CD4-positive, alpha-beta T cell treated with Interferon gamma for 1 hour (primary cell): Measurements from ENCODE around the gene CUBN.

ENCODE experiments used
- DNase-seq: peaks from one replicate; pipeline ENCODE4 v3.0.0-alpha.2; 2020

The CUBN gene

DNA sequence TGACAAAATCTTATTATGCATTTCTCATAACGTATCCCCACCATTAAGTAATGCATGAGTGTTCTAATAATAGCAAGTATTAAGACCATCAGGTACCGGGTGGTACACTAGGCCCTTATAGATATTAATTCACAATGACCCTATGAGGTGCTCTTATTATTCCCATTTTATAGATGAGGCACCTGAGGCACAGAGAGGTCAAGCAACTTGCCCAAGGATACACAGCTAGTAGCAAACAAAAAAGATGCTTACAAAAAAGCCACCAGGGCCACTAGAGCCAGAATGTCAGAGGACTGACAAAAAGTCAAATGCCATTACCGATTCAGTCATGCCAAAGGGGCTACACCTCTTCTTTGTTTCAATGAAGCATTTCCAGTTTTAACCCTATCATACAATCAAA, 318.3 kb downstream of the CUBN start:
- DNase-seq = no peak

DNA sequence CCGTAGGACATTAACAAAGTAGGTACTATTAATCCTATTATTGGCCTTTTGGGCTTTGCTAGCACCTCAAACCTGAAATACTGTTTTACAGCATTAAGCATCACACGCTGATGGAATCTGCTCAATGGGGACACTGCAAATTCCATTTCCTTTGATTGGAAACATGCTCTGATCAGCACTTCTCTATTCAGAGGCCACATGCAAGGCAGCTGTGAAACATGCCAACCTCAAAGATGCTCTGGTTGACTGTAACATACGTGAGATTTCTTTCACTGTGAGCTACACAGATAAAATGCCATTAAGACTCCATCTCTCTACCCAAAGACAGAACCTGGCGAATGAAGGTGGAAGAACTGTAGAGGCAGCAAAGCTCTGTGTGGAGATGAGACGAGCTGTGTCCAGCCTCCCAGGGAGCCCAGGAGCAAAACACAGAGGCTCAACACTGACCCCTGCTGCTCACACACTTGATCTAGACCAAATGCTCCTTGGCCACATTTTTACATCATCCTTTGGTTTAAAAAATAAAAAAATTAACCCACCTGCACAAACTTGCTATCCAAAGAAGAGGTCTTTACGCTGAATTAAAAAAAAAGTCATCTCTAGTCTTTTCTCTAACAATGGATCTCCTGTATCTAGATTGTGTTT, 320.4 kb downstream of the CUBN start:
- peak; percentile 23 for DNase-seq

DNA sequence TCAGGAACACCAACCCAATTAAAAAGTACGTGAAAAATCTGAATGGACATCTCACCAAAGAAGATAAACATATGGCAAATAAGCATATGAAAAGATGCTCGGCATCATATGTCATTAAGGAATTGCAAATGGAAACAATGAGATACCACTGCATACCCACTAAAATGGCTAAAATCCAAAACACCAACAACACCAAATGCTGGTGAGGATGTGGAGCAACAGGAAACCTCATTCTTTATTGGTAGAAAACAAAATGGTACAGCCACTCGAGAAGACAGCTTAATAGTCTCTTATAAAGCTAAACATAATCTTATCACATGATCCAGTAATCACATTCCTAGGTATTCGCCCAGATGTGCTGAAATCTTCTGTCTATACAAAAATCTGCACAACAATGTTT, 325.5 kb downstream of the CUBN start:
- DNase-seq = no peak

DNA sequence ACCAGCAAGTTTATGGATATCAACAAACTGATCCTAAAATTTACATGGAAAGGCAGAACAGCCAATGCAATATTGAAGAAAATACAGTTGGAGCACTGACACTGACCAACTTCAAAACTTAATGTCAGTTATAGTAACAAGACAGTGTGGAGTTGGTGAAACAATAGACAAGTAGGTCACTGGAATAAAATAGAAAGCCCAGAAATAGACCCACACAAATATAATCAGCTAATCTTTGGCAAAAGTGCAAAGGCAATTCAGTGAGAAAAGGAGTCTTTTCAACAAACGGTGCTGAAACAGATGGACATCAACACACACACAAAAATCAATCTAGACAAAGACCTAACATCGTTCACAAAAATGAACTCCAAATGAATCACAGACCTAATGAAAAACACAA, 326.1 kb downstream of the CUBN start:
- no peak for DNase-seq

DNA sequence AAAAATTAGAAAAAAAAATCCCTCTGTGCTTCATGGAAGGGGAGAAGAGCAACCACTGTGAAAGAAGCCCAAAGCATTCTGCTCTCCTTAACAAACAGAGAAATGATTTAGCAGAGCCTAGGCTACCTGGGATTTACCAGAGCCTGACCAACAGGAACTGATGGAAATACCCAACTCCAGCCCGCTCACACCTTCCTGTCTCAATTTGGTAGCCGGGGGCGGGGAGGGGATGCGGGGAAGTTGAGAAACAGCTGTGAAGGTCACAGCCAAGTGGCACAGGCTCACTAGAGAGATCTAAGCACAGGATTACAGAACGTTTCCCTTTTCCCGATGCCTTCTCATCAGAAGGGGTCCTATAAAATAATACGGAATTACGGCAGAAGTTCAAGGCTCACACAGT, 330.0 kb downstream of the CUBN start:
- DNase-seq = no peak

DNA sequence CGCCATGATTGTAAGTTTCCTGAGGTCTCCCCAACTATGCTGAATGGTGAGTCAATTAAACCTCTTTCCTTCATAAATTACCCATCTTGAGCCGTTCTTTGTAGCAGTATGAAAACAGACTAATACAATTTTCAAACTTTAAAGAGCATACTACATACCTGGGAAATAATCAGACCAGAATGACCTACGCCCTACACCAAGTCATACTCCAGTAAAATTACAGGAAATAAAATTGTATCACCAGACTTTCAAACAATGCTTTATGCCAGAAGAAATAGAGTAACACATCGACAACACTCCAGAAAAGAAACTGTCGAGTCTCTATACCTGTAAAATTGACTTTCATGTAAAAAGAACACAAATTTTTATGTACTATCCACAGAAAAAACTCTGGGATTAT, 331.0 kb downstream of the CUBN start:
- no peak for DNase-seq

DNA sequence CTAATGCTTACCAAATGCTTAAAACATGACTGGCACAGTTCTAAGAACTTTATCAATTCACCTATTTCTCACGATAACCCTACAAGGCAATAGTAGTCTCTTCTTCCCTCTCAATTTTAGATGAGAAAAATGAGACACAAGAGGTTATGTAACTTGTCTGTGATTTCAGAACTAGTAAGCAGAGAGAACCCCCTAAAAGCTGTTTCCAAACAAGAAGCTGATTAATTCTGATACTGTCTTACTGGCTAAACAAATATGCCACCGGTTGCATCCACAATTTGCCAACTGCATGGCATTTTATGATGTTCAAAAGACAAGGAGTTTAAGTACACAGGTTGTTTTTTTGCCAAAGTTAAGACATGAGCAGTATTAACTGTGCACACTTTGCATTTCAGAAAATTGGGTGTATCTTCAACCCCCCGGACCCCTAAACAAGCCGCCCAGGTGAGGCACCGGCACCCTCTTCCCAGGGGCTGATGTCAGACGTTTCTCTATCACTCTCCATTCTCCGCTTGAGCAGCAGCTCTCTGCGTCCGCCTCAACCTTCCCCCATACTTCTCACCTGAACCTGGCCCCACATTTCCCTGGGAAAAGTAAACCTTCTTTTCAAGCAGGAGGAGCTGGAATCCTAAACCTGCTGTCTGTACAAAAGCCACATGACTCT, 334.1 kb downstream of the CUBN start:
- DNase-seq = no peak

DNA sequence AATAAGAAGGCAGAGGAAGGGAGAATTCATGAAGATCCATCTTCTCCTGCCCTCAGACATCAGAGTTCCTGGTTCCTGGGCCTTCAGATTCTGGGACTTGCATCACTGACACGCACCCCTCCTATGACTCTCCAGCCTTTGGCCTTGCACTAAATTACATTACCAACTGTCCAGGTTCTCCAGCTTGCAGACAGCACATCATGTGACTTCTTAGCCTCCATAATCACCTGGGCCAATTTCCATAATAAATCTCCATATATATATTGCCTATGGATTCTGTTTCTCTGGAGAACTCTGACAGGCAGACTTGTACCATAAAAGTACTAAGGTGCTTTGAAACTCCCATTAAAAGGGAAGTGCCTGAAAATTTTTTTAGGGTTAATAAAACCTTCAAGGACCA, 335.6 kb downstream of the CUBN start:
- no peak for DNase-seq

DNA sequence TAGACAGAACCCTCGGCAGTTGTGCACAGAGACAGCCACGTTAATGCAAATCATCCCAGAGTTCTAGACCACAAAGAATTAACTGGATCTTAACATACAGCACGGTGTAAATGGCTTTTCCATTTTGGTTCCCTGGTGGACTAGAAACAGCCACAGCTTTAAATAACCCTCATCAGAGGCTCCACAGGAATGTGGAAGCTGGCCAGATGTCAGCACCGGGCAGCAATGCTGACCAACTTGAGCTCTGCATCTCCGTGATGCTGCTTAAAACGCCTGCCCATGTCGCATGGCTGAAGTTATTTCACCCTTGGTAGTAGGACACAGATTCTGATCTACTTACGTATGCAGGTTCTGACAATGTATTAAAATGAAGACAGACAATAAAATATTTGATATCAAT, 336.9 kb downstream of the CUBN start:
- DNase-seq = no peak

DNA sequence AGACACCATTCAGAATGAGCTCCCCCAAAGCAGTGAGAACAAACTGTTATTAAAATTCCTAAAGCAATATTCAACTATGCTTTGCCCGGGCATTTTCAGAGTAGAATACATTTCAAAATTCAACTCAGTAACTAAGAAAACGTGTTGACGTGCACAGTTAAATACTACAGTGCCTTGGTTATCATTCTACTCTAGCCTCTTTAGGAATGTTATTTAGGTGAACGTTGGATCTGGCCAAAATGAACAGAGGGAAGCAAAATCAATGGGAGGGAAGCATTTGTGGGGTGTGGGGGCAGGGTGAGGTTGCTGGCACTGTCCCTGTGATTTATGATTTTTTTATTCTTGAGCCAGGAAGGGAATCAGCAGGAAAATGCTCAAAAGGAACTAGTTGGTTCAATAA, 339.8 kb downstream of the CUBN start:
- no peak for DNase-seq

DNA sequence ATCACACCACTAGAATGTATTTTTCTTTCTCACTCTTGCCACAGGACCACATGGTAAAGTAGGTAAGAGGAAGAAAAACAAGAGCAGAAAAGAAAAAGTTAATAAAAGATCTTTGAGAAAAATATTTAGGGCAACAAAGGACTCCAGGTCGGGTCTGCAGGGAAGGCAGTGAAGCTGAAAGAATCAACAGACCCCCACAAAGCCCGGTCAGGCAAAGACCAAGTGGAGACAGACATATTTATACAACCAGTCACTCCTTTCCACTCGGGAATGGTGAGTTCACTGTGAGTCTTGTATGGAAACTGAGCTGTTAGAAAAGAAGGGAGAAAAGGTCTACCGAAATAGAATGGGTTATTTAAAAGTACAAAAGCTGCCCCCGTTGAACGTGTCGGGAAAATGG, 340.4 kb downstream of the CUBN start:
- DNase-seq = no peak

DNA sequence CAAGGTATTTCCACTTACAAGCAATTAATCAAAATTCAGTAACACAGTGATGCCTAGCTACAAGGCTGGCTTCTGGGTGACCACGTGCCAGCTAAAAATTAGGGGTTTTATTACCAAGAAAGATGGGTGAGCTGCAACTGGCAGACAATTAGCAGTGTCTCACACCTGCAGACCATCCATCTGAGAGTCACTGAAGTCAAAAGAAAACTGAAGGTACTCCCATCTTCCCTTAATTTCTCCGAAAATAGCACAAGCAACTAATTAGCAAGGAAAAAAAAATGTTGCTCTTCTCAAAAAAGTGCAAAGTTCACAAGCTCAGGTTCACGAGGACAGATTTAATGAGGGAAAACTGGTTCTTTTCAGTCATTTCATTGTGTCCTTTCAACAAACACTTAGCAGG, 340.8 kb downstream of the CUBN start:
- DNase-seq = no peak

DNA sequence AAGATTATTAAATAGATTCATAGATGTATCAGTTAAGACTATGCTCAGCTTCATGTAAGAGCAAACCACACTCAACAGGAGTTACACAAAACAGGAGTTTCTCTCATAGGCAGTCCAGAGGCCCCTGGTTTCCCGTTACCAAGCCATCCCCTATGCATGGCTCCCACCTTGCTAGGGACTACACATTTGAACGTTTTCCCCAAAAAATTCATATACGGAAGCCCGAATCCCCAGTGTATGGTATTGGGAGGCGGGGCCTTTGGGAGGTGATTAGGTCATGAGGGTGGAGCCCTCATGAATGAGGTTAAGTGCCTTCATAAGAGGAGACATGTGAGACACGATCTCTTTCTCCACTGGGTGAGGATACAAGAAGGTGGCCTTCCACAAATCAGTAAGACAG, 341.5 kb downstream of the CUBN start:
- DNase-seq = peak; percentile 15

DNA sequence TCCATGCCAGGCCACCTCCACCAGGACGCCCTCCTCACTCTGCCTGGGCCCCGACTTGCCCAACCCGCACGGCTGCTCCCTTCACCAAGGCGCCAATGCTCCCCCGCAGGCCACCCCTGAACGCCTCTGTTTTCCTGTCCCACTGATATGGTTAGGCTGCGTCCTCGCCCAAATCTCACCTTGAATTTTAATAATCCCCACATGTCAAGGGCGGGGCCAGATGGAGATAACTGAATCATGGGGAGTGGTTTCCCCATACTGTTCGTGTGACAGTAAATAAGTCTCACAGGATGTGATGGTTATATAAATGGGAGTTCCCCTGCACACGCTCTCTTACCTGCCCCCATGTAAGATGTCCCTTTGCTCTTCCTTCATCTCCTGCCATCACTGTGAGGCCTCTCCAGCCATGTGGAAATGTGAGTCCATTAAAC, 342.2 kb downstream of the CUBN start:
- DNase-seq = peak; percentile 71

DNA sequence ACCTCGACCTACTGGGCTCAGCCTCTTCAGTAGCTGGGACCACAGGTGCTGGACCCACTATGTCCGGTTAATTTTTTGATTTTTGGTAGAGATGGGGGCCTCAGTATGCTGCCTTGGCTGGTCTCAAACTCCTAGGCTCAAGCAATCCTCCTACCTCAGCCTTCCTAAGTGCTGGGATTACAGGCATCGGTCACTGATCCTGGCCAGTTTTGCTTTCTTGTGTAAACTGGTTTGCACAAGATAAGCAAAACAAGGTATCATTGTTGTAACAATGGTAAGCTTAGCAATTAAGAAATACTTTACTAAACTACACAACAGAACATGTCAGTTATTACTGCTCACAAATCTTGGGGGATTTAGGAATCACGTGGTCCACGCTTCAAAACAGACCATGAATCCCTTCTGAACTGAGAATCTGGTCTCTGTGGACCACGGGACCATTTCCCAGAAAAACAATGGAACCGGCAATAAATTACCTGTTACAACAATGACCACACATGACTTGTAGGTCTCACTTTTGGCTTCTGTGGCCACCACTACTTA, 349.2 kb downstream of the CUBN start:
- DNase-seq = no peak

DNA sequence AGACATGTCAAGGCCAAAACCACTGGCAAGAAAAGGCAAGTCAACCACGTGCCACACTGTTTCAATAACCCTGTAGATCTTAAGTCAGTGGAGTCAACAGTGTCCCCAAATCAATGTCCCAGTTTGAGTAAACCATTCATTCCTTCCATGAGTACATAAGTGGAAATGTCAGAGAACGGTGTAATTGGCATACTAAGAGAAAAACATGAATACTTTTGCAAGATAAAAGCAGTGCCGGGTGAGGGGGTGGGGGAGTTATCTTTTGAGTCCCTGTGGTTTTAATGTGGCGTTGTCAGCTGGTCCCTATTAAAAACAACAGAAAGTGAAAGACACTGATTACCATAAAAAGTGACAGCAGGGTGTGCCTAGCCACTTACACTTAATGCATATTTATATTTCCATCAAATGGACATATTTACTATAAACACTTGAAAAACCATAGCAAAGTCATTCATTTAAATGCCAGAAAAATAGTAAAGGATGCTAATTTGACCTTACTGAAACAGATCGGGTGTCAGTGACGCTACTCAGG, 350.2 kb downstream of the CUBN start:
- no peak for DNase-seq

DNA sequence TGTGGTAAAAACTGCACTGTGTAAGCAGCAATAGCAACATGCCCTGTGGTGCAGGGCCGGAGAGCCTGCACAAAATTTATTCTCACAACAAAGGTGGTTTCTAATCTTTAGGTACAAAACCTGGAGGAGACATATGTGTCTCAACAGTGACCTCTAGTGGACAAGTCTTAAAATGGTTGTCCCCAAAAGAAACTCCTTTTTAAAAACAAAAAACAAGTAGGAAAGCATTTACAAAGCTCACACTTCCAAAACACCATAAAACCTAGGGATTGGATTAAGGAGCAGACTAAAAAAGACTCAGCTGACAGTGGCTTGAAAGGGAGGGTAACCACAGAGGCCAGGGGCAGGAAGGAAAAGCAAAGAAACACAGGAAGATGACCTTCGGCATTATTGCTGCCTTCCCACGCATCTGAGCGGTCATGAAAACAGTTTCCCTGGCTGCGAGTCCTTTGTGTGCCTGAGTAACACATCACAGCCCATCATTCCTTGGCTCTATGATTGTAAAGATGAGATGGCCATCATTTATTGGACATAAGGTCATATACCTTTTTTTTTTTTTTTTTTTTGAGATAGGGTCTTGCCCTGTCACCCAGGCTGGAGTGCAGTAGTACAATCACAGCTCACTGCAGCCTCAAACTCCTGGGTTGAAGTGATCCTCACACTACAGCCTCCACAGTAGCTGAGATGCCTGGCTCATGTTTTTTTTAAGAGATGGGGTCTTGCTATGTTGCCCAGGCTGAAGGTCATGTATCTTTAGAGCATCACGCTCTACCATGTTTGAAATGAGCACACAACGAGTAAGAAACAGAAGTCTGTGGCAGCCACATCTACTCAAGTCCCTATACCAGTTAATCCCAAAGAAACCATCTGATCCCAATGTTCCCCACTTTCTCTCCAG, 351.9 kb downstream of the CUBN start:
- DNase-seq = no peak

DNA sequence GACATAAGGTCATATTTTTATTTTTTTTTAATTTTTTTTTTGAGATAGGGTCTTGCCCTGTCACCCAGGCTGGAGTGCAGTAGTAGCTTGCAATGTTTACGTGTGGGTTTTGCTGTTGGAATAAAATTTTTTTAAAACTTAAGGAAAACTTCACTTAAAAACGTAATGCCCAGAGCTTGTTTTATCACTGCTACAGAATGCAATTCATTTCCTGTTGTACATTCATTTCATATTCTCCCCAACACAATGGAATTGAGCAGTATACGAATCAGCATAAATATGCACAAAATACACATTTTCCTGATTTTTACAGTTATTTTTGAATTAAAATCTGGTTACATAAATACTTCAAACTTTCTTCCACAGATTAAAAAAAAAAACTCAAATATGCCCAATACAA, 352.7 kb downstream of the CUBN start:
- no peak for DNase-seq
